GM23338 (cell line): Measurements from ENCODE around the gene DNAJC6. TPM values are rescaled to one million over a fixed set of nuclear protein-coding genes. Genes with fewer than 3 reads are reported as not detected.

Experiments used
- ATAC-seq: fragments of 200-7000 bp; cut with Tn5 transposase; 3 replicates; pipeline ENCODE4 v1.9.1; 2020
- DNase-seq: peaks from one replicate; pipeline ENCODE4 v3.0.0-alpha.2; 2015; ENCODE audit warnings: low spot score
- H2AFZ ChIP-seq: fragments of 200-600 bp; sonication (generic); 2 replicates; pipeline ENCODE4 v1.8.0; 2016; ENCODE audit warnings: antibody characterized with exemption, mild to moderate bottlenecking, moderate library complexity
- H3F3A ChIP-seq: fragments of 200-600 bp; sonication (generic); replicated peaks from 2 replicates; pipeline ENCODE4 v1.8.0; 2017; ENCODE audit warnings: antibody characterized with exemption, mixed run types, low read depth
- H3K27ac ChIP-seq: fragments of 200-600 bp; sonication (generic); 2 replicates; pipeline ENCODE4 v1.6.1; 2016; ENCODE audit warnings: low read depth
- H3K27me3 ChIP-seq: fragments of 200-600 bp; sonication (generic); 2 replicates; pipeline ENCODE4 v1.8.0; 2016; ENCODE audit warnings: mild to moderate bottlenecking, mixed run types, moderate library complexity; ENCODE audit not compliant: insufficient read depth
- H3K36me3 ChIP-seq: fragments of 200-600 bp; sonication (generic); 2 replicates; pipeline ENCODE4 v1.8.0; 2016; ENCODE audit warnings: mild to moderate bottlenecking; ENCODE audit not compliant: insufficient read depth
- H3K4me1 ChIP-seq: fragments of 200-600 bp; sonication (generic); 2 replicates; pipeline ENCODE4 v1.8.0; 2016; ENCODE audit warnings: mild to moderate bottlenecking, moderate library complexity; ENCODE audit not compliant: insufficient read depth
- H3K4me2 ChIP-seq: fragments of 200-600 bp; sonication (generic); 2 replicates; pipeline ENCODE4 v1.7.1; 2017; ENCODE audit warnings: mixed run types
- H3K4me3 ChIP-seq: fragments of 200-600 bp; sonication (generic); 2 replicates; pipeline ENCODE4 v1.6.1; 2016; ENCODE audit warnings: mixed run types
- H3K79me2 ChIP-seq: fragments of 200-600 bp; sonication (generic); replicated peaks from 2 replicates; pipeline ENCODE4 v1.8.0; 2017; ENCODE audit warnings: mild to moderate bottlenecking; ENCODE audit not compliant: insufficient read depth
- H3K9me2 ChIP-seq: fragments of 200-600 bp; sonication (generic); 2 replicates; pipeline ENCODE4 v1.8.0; 2017; ENCODE audit not compliant: insufficient read depth
- H4K20me1 ChIP-seq: fragments of 200-600 bp; sonication (generic); replicated peaks from 2 replicates; pipeline ENCODE4 v1.8.0; 2017; ENCODE audit warnings: mild to moderate bottlenecking; ENCODE audit not compliant: insufficient read depth
- H3K27ac Mint-ChIP-seq: 2 replicates; pipeline ENCODE4 v1.8.0; 2020; ENCODE audit warnings: inconsistent platforms, mild to moderate bottlenecking, moderate library complexity, mixed read lengths
- H3K27me3 Mint-ChIP-seq: 3 replicates; pipeline ENCODE4 v1.8.0; 2022; ENCODE audit warnings: low read depth, mild to moderate bottlenecking, moderate library complexity, mixed read lengths, inconsistent platforms; ENCODE audit not compliant: insufficient read depth, poor library complexity
- H3K36me3 Mint-ChIP-seq: 3 replicates; pipeline ENCODE4 v1.8.0; 2021; ENCODE audit warnings: low read depth, mild to moderate bottlenecking, inconsistent platforms, moderate library complexity, mixed read lengths
- H3K4me1 Mint-ChIP-seq: 3 replicates; pipeline ENCODE4 v1.8.0; 2020; ENCODE audit warnings: mild to moderate bottlenecking, inconsistent platforms, mixed read lengths
- H3K4me3 Mint-ChIP-seq: 3 replicates; pipeline ENCODE4 v1.8.0; 2021; ENCODE audit warnings: moderate library complexity, mild to moderate bottlenecking, inconsistent platforms, mixed read lengths
- H3K9me3 Mint-ChIP-seq: 3 replicates; pipeline ENCODE4 v1.8.0; 2020; ENCODE audit warnings: moderate library complexity, mild to moderate bottlenecking, inconsistent platforms, mixed read lengths
- CREB1 ChIP-seq: fragments of 250-450 bp; sonication (Bioruptor Pico); IDR thresholded peaks from 2 replicates; pipeline ENCODE4 v1.5.0; 2020; ENCODE audit warnings: low read depth, mild to moderate bottlenecking, moderate library complexity
- EZH2 ChIP-seq: fragments of 200-600 bp; sonication (generic); IDR thresholded peaks from one replicate; pipeline ENCODE4 v1.8.0; 2017; ENCODE audit warnings: antibody characterized with exemption, mild to moderate bottlenecking, low read depth; ENCODE audit not compliant: unreplicated experiment
- EZH2phosphoT487 ChIP-seq: fragments of 200-600 bp; sonication (generic); IDR thresholded peaks from one replicate; pipeline ENCODE4 v1.8.1; 2018; ENCODE audit warnings: antibody characterized with exemption; ENCODE audit not compliant: unreplicated experiment
- JUNB ChIP-seq: IDR thresholded peaks from one replicate; pipeline ENCODE4 v1.6.1; 2016; ENCODE audit warnings: antibody characterized with exemption; ENCODE audit not compliant: unreplicated experiment
- STAT1 ChIP-seq: IDR thresholded peaks from one replicate; pipeline ENCODE4 v1.6.1; 2016; ENCODE audit warnings: antibody characterized with exemption; ENCODE audit not compliant: unreplicated experiment
- ZNF114 ChIP-seq: fragments of 250-450 bp; sonication (Bioruptor Pico); IDR thresholded peaks from 2 replicates; pipeline ENCODE4 v1.5.0; 2020; ENCODE audit warnings: mild to moderate bottlenecking, moderate library complexity
- polyA plus RNA-seq: library from polyadenylated mRNA; unstranded; fragments of >200 nt; fragmentation: Nextera tagmentation; extraction: Ambion mirVana; gene quantifications from 2 replicates; pipeline ENCODE4 v1.2.1, GENCODE V29; 2016
- total RNA-seq: library from RNA; depleted of rRNA; stranded (reverse); fragments of >200 nt; shearing (Covaris generic); gene quantifications from 2 replicates; pipeline ENCODE4 v1.2.3, GENCODE V29; 2014
- TF ChIP-seq, protein P1 (sequence below), 2 experiments: fragments of 200-600 bp in 1 of 2; sonication (generic) in 1 of 2; conservative IDR thresholded peaks; 2 replicates each; pipeline versions ENCODE4 v1.5.1 to v1.6.1; 2016 to 2017; ENCODE audit warnings: antibody characterized with exemption in 2 of 2, low read depth in 2 of 2, mild to moderate bottlenecking in 2 of 2, moderate library complexity in 1 of 2
- TF ChIP-seq, protein P2 (sequence below): IDR thresholded peaks from one replicate; pipeline ENCODE4 v1.6.1; 2018; ENCODE audit warnings: antibody characterized with exemption; ENCODE audit not compliant: unreplicated experiment

Gene DNAJC6
- total and polyA plus RNA-seq, 2 experiments from 2014 or later, result 2.4 to 7.4 TPM

DNA sequence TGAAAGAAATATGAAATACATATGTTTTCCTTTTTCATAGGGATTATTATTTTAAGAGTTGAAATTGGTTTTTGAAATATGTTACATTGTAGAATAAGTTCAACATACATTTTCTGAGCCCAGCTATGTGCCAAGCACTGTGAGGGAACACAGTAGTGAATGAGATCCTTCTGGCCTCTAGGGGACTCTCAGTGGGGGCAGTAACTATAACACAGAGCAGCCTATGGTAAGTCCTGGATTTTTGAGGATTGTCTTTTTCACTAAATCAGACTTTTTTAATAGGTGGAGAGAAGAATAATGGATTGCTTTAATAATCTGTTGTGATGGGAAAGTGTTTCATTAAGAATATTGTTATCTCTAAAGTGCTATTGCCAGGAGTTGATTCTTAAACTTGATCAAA lies 2.4 kb downstream of the DNAJC6 start:
- H3K9me3 Mint-ChIP-seq, result no peaks in the 10 kb centered on the region
- no peak for ATAC-seq
- H3K27me3 ChIP-seq, result peaks cover 31% of the 10 kb centered on the region
- H3K4me3 Mint-ChIP-seq, result no peak overlapping the region
- no peak for TF ChIP-seq CREB1 (CRISPR knock-in tag)
- TF ChIP-seq, protein P1, sequence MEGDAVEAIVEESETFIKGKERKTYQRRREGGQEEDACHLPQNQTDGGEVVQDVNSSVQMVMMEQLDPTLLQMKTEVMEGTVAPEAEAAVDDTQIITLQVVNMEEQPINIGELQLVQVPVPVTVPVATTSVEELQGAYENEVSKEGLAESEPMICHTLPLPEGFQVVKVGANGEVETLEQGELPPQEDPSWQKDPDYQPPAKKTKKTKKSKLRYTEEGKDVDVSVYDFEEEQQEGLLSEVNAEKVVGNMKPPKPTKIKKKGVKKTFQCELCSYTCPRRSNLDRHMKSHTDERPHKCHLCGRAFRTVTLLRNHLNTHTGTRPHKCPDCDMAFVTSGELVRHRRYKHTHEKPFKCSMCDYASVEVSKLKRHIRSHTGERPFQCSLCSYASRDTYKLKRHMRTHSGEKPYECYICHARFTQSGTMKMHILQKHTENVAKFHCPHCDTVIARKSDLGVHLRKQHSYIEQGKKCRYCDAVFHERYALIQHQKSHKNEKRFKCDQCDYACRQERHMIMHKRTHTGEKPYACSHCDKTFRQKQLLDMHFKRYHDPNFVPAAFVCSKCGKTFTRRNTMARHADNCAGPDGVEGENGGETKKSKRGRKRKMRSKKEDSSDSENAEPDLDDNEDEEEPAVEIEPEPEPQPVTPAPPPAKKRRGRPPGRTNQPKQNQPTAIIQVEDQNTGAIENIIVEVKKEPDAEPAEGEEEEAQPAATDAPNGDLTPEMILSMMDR (conservative IDR thresholded peaks at IDR 0.05; ENCODE audit: low read depth in 2 of 2), result peak; percentile 17 to 29; a peak in 3 of 4 replicates
- H3F3A ChIP-seq, result peaks cover 3% of the 10 kb centered on the region
- no peak overlapping the region for H3K4me3 ChIP-seq
- peaks cover 11% of the 10 kb centered on the region for H3K27me3 Mint-ChIP-seq
- no peaks in the 10 kb centered on the region for H3K36me3 ChIP-seq
- no peaks in the 10 kb centered on the region for H3K9me2 ChIP-seq
- H3K79me2 ChIP-seq, result no peaks in the 10 kb centered on the region
- DNase-seq, result peak; percentile 15
- no peak overlapping the region for H3K27ac Mint-ChIP-seq
- H3K4me2 ChIP-seq, result no peak overlapping the region
- H3K4me1 Mint-ChIP-seq, result peaks cover 24% of the 10 kb centered on the region
- no peak overlapping the region for H2AFZ ChIP-seq
- no peaks in the 10 kb centered on the region for H3K36me3 Mint-ChIP-seq
- H3K4me1 ChIP-seq, result peaks cover 23% of the 10 kb centered on the region
- no peaks in the 10 kb centered on the region for H4K20me1 ChIP-seq
- no peak overlapping the region for H3K27ac ChIP-seq

DNA sequence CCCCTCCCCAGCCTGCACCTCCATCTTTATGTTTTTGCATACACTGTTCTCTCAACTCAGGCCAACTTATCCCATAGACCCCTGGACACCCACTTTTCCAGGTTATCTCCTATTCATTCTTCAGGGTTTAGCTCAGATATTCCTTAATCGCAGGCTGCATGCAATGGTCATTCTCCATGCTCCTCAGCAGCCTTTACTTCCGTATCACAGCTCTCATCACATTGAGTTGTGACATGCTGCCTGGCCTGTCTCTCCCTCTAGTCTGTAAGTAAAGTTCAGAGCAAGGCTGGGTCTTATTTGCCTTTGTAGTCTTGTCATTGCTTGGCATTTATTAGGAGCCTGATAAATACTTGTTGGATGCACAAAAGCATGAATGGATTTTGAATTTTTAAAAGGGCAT lies 6.9 kb downstream of the DNAJC6 start:
- Mint-ChIP-seq H3K27ac (no peak overlapping the region), H3K36me3 (no peaks in the 10 kb centered on the region), H3K27me3 (peaks cover 2% of the 10 kb centered on the region), H3K9me3 (no peaks in the 10 kb centered on the region; the same call in 2 of the 3 replicates), H3K4me3 (no peak overlapping the region), H3K4me1 (peaks cover 2% of the 10 kb centered on the region; the same call in 1 of the 3 replicates)
- Histone ChIP-seq H3K9me2 (no peaks in the 10 kb centered on the region), H3K27me3 (peaks cover 4% of the 10 kb centered on the region; the same call in 1 of the 2 replicates), H3K27ac (no peak overlapping the region), H3K4me3 (no peak overlapping the region), H2AFZ (no peak overlapping the region), H3K36me3 (no peaks in the 10 kb centered on the region), H3F3A (no peaks in the 10 kb centered on the region), H4K20me1 (no peaks in the 10 kb centered on the region), H3K4me2 (no peak overlapping the region), H3K4me1 (0 out of 2 replicates have a peak, but pooled peaks cover 2% of the 10 kb centered on the region), H3K79me2 (no peaks in the 10 kb centered on the region)
- TF ChIP-seq EZH2phosphoT487 (no peak), ZNF114 (CRISPR knock-in tag) (no peak), STAT1 (no peak), EZH2 (no peak), JUNB (no peak)
- TF ChIP-seq, protein P2, sequence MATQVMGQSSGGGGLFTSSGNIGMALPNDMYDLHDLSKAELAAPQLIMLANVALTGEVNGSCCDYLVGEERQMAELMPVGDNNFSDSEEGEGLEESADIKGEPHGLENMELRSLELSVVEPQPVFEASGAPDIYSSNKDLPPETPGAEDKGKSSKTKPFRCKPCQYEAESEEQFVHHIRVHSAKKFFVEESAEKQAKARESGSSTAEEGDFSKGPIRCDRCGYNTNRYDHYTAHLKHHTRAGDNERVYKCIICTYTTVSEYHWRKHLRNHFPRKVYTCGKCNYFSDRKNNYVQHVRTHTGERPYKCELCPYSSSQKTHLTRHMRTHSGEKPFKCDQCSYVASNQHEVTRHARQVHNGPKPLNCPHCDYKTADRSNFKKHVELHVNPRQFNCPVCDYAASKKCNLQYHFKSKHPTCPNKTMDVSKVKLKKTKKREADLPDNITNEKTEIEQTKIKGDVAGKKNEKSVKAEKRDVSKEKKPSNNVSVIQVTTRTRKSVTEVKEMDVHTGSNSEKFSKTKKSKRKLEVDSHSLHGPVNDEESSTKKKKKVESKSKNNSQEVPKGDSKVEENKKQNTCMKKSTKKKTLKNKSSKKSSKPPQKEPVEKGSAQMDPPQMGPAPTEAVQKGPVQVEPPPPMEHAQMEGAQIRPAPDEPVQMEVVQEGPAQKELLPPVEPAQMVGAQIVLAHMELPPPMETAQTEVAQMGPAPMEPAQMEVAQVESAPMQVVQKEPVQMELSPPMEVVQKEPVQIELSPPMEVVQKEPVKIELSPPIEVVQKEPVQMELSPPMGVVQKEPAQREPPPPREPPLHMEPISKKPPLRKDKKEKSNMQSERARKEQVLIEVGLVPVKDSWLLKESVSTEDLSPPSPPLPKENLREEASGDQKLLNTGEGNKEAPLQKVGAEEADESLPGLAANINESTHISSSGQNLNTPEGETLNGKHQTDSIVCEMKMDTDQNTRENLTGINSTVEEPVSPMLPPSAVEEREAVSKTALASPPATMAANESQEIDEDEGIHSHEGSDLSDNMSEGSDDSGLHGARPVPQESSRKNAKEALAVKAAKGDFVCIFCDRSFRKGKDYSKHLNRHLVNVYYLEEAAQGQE, result no peak
- no peak for DNase-seq
- ATAC-seq, result no peak
